GM06990 (cell line): ENCODE measurements around the gene NHSL2.

Experiments used
- DNase-seq: peaks from one replicate; pipeline ENCODE4 v3.0.0-alpha.2; 2011; ENCODE audit not compliant: insufficient read length; ENCODE audit errors: extremely low read depth
- H3K27me3 ChIP-seq: replicated peaks from 2 replicates; pipeline ENCODE4 v1.6.0; 2011; ENCODE audit warnings: low read length; ENCODE audit not compliant: control insufficient read depth, insufficient read depth
- H3K36me3 ChIP-seq: 2 replicates; pipeline ENCODE4 v1.5.1; 2011; ENCODE audit warnings: low read length; ENCODE audit not compliant: control insufficient read depth, insufficient read depth
- H3K4me3 ChIP-seq: replicated peaks from 2 replicates; pipeline ENCODE4 v1.5.1; 2011; ENCODE audit warnings: low read depth, mild to moderate bottlenecking, control low read depth, low read length
- CTCF ChIP-seq: IDR thresholded peaks from 2 replicates; pipeline ENCODE4 v1.5.1; 2011; ENCODE audit warnings: low read length, control low read depth, mild to moderate bottlenecking, inconsistent platforms; ENCODE audit not compliant: insufficient read depth, poor library complexity, severe bottlenecking

Gene NHSL2

GRCh38 chrX:72011734-72012133 lies 101.1 kb downstream of the NHSL2 start:
- no peak for TF ChIP-seq CTCF
- no peaks in the 10 kb centered on the region; the same call in 1 of the 2 replicates for H3K27me3 ChIP-seq
- no peak overlapping the region for H3K4me3 ChIP-seq
- DNase-seq: no peak
- no peaks in the 10 kb centered on the region for H3K36me3 ChIP-seq

GRCh38 chrX:72015383-72015782 lies 104.7 kb downstream of the NHSL2 start:
- DNase-seq: no peak
- H3K4me3 ChIP-seq: no peak overlapping the region
- no peak for TF ChIP-seq CTCF

GRCh38 chrX:72016881-72017783 lies 106.5 kb downstream of the NHSL2 start:
- Histone ChIP-seq H3K36me3 (no peaks in the 10 kb centered on the region), H3K27me3 (no peaks in the 10 kb centered on the region), H3K4me3 (no peak overlapping the region)
- DNase-seq: no peak
- no peak for TF ChIP-seq CTCF

More at GRCh38 chrX:72015383-72015782, 104.7 kb downstream of the NHSL2 start:
- Histone ChIP-seq H3K36me3 (no peaks in the 10 kb centered on the region), H3K27me3 (no peaks in the 10 kb centered on the region)

GRCh38 chrX:72018277-72019112 lies 107.8 kb downstream of the NHSL2 start:
- peak; percentile 23 for TF ChIP-seq CTCF
- Histone ChIP-seq H3K4me3 (no peak overlapping the region), H3K27me3 (no peaks in the 10 kb centered on the region), H3K36me3 (no peaks in the 10 kb centered on the region)
- peak; percentile 80 for DNase-seq

GRCh38 chrX:72019487-72019886 lies 108.8 kb downstream of the NHSL2 start:
- DNase-seq: no peak
- Histone ChIP-seq H3K4me3 (no peak overlapping the region), H3K36me3 (no peaks in the 10 kb centered on the region), H3K27me3 (no peaks in the 10 kb centered on the region)
- TF ChIP-seq CTCF: no peak
